Left ventricle myocardium inferior (tissue), 1 donor: Measurements from ENCODE around the gene MED29. TPM values are rescaled to one million over a fixed set of nuclear protein-coding genes. Genes with fewer than 3 reads are reported as not detected.

ENCODE experiments used
- DNase-seq: peaks from one replicate; pipeline ENCODE4 v3.0.0-alpha.2; 2020
- H3K27ac ChIP-seq: fragments of 200-600 bp; replicated peaks from 2 replicates; pipeline ENCODE4 v1.8.0; 2021
- H3K27me3 ChIP-seq: fragments of 200-600 bp; 2 replicates; pipeline ENCODE4 v1.8.0; 2021; ENCODE audit warnings: low read depth
- H3K36me3 ChIP-seq: fragments of 200-600 bp; 2 replicates; pipeline ENCODE4 v1.8.0; 2021
- H3K4me1 ChIP-seq: fragments of 200-600 bp; 2 replicates; pipeline ENCODE4 v1.8.0; 2021
- H3K4me3 ChIP-seq: fragments of 200-600 bp; 2 replicates; pipeline ENCODE4 v1.8.0; 2021; ENCODE audit warnings: mild to moderate bottlenecking, moderate library complexity
- H3K9me3 ChIP-seq: fragments of 200-600 bp; replicated peaks from 2 replicates; pipeline ENCODE4 v1.8.0; 2021
- intact Hi-C: fragments of 100-400 bp; cut with micrococcal nuclease; formaldehyde crosslinking; loops from one replicate; pipeline ENCODE4 v1.11.0; 2022
- total RNA-seq: library from RNA; stranded (reverse); fragmentation: NEBNext Ultra II Directional; extraction: Animal tissue kit (Norgen Biotek cat#: 25700); gene quantifications from one replicate; pipeline ENCODE4 v1.2.1, GENCODE V29; 2021
- TF ChIP-seq, protein P1 (sequence below): fragments of 200-600 bp; IDR thresholded peaks from 2 replicates; pipeline ENCODE4 v1.8.0; 2021; ENCODE audit warnings: antibody characterized with exemption, mild to moderate bottlenecking, borderline replicate concordance
- donor health status: DM: no; HTN: yes; CAD: no; lungs with severe emphysema.

The MED29 gene
- total RNA-seq, 1 donor from 2014 or later: 25.7 TPM

- no peak for DNase-seq
These were observed 14.2 kb downstream of the MED29 start for GRCh38 chr19:39405261-39405957.

DNA sequence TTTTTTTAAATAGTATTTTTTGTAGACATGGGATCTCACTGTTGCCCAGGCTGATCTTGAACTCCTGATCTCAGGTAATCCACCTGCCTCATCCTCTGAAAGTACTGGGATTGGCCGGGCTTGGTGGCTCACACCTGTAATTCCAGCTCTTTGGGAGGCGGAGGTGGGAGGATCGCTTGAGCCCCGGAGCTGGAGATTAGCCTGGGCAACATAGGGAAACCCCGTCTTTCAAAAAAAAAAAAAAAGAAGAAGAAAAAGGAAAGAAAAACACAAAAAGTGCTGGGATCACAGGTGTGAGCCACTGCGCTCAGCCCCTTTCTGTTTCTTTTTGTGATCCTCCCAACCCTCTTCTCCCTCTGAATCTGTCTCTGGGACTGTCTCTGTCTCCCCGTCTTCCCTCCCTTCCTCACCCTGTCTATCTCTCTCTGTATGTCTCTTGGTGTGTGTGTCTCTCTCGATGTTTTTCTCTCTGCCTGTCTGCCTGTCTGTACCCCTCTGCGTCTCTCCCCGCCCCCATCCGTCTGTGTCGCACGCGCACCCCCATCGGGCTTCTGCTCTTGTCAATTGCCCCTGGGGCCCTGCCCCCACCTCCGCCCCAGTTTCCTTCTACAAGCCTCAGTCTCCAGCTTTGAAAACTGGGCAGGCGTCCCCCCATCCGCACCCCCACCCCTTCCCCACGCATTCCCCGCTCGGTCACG is 14.9 kb downstream of the MED29 start:
- no peaks in the 10 kb centered on the region for H3K9me3 ChIP-seq
- no peak for DNase-seq
- H3K27me3 ChIP-seq: no peaks in the 10 kb centered on the region
- H3K27ac ChIP-seq: peak overlapping the region; percentile 99
- intact Hi-C loops: no loop called here
- peaks cover 92% of the 10 kb centered on the region for H3K4me1 ChIP-seq
- peaks cover 16% of the 10 kb centered on the region for H3K36me3 ChIP-seq
- peak overlapping the region; percentile 87 for H3K4me3 ChIP-seq
- TF ChIP-seq, protein P1, sequence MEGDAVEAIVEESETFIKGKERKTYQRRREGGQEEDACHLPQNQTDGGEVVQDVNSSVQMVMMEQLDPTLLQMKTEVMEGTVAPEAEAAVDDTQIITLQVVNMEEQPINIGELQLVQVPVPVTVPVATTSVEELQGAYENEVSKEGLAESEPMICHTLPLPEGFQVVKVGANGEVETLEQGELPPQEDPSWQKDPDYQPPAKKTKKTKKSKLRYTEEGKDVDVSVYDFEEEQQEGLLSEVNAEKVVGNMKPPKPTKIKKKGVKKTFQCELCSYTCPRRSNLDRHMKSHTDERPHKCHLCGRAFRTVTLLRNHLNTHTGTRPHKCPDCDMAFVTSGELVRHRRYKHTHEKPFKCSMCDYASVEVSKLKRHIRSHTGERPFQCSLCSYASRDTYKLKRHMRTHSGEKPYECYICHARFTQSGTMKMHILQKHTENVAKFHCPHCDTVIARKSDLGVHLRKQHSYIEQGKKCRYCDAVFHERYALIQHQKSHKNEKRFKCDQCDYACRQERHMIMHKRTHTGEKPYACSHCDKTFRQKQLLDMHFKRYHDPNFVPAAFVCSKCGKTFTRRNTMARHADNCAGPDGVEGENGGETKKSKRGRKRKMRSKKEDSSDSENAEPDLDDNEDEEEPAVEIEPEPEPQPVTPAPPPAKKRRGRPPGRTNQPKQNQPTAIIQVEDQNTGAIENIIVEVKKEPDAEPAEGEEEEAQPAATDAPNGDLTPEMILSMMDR: no peak

More at GRCh38 chr19:39405261-39405957, 14.2 kb downstream of the MED29 start:
- TF ChIP-seq, protein P1: no peak
- no peaks in the 10 kb centered on the region for H3K27me3 ChIP-seq
- H3K4me1 ChIP-seq: peaks cover 86% of the 10 kb centered on the region
- peak overlapping the region; percentile 99 for H3K27ac ChIP-seq
- intact Hi-C loops: no loop called here
- peaks cover 16% of the 10 kb centered on the region for H3K36me3 ChIP-seq
- peak overlapping the region; percentile 87 for H3K4me3 ChIP-seq
- H3K9me3 ChIP-seq: no peaks in the 10 kb centered on the region

- DNase-seq: peak; percentile 91
- H3K4me3 ChIP-seq: peak within 1 kb of the TSS; percentile 87
- TF ChIP-seq, protein P1: no peak
- peaks cover 16% of the 10 kb centered on the region for H3K36me3 ChIP-seq
- intact Hi-C loops: no loop called here
- H3K27ac ChIP-seq: peak within 1 kb of the TSS; percentile 99
- no peaks in the 10 kb centered on the region for H3K9me3 ChIP-seq
- no peaks in the 10 kb centered on the region for H3K27me3 ChIP-seq
- peaks cover 91% of the 10 kb centered on the region for H3K4me1 ChIP-seq
These were observed 15.7 kb downstream of the MED29 start, which contains the start of gene ZFP36 for GRCh38 chr19:39406656-39407409. ZFP36 (plus strand) TSS chr19:39406847; CDS start chr19:39406905, 58 bp downstream.

GRCh38 chr19:39407410-39407659 is 16.2 kb downstream of the MED29 start:
- peaks cover 86% of the 10 kb centered on the region for H3K4me1 ChIP-seq
- peaks cover 16% of the 10 kb centered on the region for H3K36me3 ChIP-seq
- no peaks in the 10 kb centered on the region for H3K27me3 ChIP-seq
- H3K27ac ChIP-seq: peak overlapping the region; percentile 99
- no peak for DNase-seq
- intact Hi-C loops: no loop called here
- TF ChIP-seq, protein P1: no peak
- no peaks in the 10 kb centered on the region for H3K9me3 ChIP-seq
- peak overlapping the region; percentile 87 for H3K4me3 ChIP-seq

DNA sequence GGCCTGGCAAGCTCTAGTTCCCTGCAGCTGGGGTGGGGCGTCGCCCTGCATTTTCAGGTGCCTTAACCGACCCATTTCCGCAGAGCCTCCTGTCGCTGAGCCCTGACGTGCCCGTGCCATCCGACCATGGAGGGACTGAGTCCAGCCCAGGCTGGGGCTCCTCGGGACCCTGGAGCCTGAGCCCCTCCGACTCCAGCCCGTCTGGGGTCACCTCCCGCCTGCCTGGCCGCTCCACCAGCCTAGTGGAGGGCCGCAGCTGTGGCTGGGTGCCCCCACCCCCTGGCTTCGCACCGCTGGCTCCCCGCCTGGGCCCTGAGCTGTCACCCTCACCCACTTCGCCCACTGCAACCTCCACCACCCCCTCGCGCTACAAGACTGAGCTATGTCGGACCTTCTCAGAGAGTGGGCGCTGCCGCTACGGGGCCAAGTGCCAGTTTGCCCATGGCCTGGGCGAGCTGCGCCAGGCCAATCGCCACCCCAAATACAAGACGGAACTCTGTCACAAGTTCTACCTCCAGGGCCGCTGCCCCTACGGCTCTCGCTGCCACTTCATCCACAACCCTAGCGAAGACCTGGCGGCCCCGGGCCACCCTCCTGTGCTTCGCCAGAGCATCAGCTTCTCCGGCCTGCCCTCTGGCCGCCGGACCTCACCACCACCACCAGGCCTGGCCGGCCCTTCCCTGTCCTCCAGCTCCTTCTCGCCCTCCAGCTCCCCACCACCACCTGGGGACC is 16.6 kb downstream of the MED29 start:
- Histone ChIP-seq H3K27me3 (no peaks in the 10 kb centered on the region), H3K4me1 (peaks cover 85% of the 10 kb centered on the region), H3K4me3 (peak overlapping the region; percentile 87), H3K36me3 (peaks cover 16% of the 10 kb centered on the region), H3K27ac (peak overlapping the region; percentile 99), H3K9me3 (no peaks in the 10 kb centered on the region)
- DNase-seq: peak; percentile 56
- TF ChIP-seq, protein P1: no peak
- intact Hi-C loops: no loop called here
